ENCODE measurements around the gene NOLC1. TPM values are rescaled to one million over a fixed set of nuclear protein-coding genes. Genes with fewer than 3 reads are reported as not detected.
A peak's percentile ranks its signal among the peaks of the same experiment; 100 is the strongest.

The NOLC1 gene
- total RNA-seq, 1 experiment from 2014 or later: 168 TPM

- peak overlapping the region; percentile 92 for H3K4me3 Mint-ChIP-seq (ENCODE audit: unreplicated experiment)
These were observed 36.4 kb upstream of the NOLC1 start for GRCh38 chr10:102115775-102116174.

GRCh38 chr10:102116656-102117055, 35.5 kb upstream of the NOLC1 start:
- intact Hi-C loops (cut with micrococcal nuclease): no loop called here
- DNase-seq (ENCODE audit: unreplicated experiment): no peak
- Mint-ChIP-seq H3K27ac (ENCODE audit: low read depth, unreplicated experiment) (no peak overlapping the region), H3K36me3 (ENCODE audit: insufficient read depth, unreplicated experiment) (peaks cover 9% of the 10 kb centered on the region), H3K27me3 (ENCODE audit: insufficient read depth, unreplicated experiment) (no peaks in the 10 kb centered on the region), H3K4me3 (ENCODE audit: unreplicated experiment) (no peak overlapping the region), H3K4me1 (ENCODE audit: insufficient read depth, unreplicated experiment) (peaks cover 59% of the 10 kb centered on the region), H3K9me3 (ENCODE audit: unreplicated experiment) (no peaks in the 10 kb centered on the region)
- ChIA-PET POLR2A (interaction anchor here (4.9 kb wide), 1 partner anchor 51 kb away, joined by 25 read pairs; the partner anchor contains the start of gene HPS6), CTCF (interaction anchor here (0.7 kb wide), 1 partner anchor 467 kb away, joined by 3 read pairs; no protein-coding TSS in a partner anchor)
- no peak for TF ChIP-seq CTCF (IDR thresholded peaks at IDR 0.05; ENCODE audit: unreplicated experiment)
- BruUV-seq (replicated peaks): no TSS peak

More at GRCh38 chr10:102115775-102116174, 36.4 kb upstream of the NOLC1 start:
- Mint-ChIP-seq H3K27me3 (ENCODE audit: insufficient read depth, unreplicated experiment) (no peaks in the 10 kb centered on the region), H3K27ac (ENCODE audit: low read depth, unreplicated experiment) (no peak overlapping the region), H3K9me3 (ENCODE audit: unreplicated experiment) (no peaks in the 10 kb centered on the region), H3K36me3 (ENCODE audit: insufficient read depth, unreplicated experiment) (peaks cover 9% of the 10 kb centered on the region), H3K4me1 (ENCODE audit: insufficient read depth, unreplicated experiment) (peaks cover 59% of the 10 kb centered on the region)
- intact Hi-C loops (cut with micrococcal nuclease): no loop called here
- no peak for DNase-seq (ENCODE audit: unreplicated experiment)
- ChIA-PET CTCF (no interaction called here), POLR2A (interaction anchor here (1.0 to 4.9 kb wide), 9 partner anchors 12 to 387 kb away, joined by 3 to 33 read pairs (median 9); partner anchors contain the start of genes ACTR1A, HPS6, NOLC1 and PPRC1)
- TF ChIP-seq CTCF (IDR thresholded peaks at IDR 0.05; ENCODE audit: unreplicated experiment): no peak
- BruUV-seq (replicated peaks): no TSS peak

- CTCF ChIA-PET: interaction anchor here (0.6 to 1.6 kb wide), 6 partner anchors 11 to 372 kb away, joined by 3 to 9 read pairs (median 3); no protein-coding TSS in a partner anchor
- peaks cover 59% of the 10 kb centered on the region for H3K4me1 Mint-ChIP-seq (ENCODE audit: insufficient read depth, unreplicated experiment)
These were observed 34.6 kb upstream of the NOLC1 start for GRCh38 chr10:102117391-102118159.

More at GRCh38 chr10:102117391-102118159, 34.6 kb upstream of the NOLC1 start:
- H3K4me3 Mint-ChIP-seq (ENCODE audit: unreplicated experiment): peak overlapping the region; percentile 93
- POLR2A ChIA-PET: interaction anchor here (0.6 to 4.9 kb wide), 6 partner anchors 15 to 527 kb away, joined by 3 to 25 read pairs (median 4); partner anchors contain the start of genes HPS6, OGA, PPRC1 and TRIM8
- DNase-seq (ENCODE audit: unreplicated experiment): peak; percentile 51
- peak overlapping the region; percentile 86 for H3K27ac Mint-ChIP-seq (ENCODE audit: low read depth, unreplicated experiment)
- BruUV-seq (replicated peaks): no TSS peak
- H3K27me3 Mint-ChIP-seq (ENCODE audit: insufficient read depth, unreplicated experiment): no peaks in the 10 kb centered on the region
- H3K36me3 Mint-ChIP-seq (ENCODE audit: insufficient read depth, unreplicated experiment): peaks cover 9% of the 10 kb centered on the region
- TF ChIP-seq CTCF (IDR thresholded peaks at IDR 0.05; ENCODE audit: unreplicated experiment): peak; percentile 6
- no peaks in the 10 kb centered on the region for H3K9me3 Mint-ChIP-seq (ENCODE audit: unreplicated experiment)
- intact Hi-C loops (cut with micrococcal nuclease): no loop called here

Data from MCF 10A (cell line).